Measurements from ENCODE around the gene CNN2.

DNA sequence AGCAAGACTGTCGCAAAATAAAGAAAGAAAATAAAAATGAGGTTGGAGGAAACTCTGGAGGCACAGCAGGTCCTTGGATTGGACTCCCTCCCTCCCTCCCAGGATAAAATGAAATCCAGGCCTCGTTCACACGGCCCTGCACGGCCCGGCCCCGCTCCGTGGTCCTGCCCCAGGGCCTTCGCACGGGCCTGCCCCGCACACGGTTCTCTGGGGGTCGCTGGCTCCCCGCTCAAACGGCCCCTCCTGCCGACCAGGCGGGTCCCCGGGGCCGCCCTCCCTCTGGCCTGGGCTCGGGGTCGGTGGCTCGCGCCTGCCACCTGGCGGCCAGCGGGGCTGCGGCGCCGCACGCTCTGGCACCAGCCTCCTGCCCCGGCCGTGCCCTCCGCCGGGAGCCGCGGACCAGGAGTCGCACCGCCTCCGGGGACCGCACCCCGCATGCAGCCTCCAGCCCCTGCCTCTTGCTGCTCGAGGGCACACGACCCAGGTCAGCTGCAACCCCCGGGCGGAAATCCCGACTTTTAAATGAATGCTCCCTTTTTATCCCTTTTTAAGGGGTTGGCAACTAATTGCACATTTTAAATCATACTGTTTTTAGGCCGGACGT lies 43.7 kb upstream of the CNN2 start:
- TF ChIP-seq, protein P1, sequence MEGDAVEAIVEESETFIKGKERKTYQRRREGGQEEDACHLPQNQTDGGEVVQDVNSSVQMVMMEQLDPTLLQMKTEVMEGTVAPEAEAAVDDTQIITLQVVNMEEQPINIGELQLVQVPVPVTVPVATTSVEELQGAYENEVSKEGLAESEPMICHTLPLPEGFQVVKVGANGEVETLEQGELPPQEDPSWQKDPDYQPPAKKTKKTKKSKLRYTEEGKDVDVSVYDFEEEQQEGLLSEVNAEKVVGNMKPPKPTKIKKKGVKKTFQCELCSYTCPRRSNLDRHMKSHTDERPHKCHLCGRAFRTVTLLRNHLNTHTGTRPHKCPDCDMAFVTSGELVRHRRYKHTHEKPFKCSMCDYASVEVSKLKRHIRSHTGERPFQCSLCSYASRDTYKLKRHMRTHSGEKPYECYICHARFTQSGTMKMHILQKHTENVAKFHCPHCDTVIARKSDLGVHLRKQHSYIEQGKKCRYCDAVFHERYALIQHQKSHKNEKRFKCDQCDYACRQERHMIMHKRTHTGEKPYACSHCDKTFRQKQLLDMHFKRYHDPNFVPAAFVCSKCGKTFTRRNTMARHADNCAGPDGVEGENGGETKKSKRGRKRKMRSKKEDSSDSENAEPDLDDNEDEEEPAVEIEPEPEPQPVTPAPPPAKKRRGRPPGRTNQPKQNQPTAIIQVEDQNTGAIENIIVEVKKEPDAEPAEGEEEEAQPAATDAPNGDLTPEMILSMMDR (IDR thresholded peaks at IDR 0.05; ENCODE audit: borderline replicate concordance, extremely low read depth, low read length, poor library complexity, severe bottlenecking) = peak; percentile 96
- no peak for TF ChIP-seq EZH2 (IDR thresholded peaks at IDR 0.05; ENCODE audit: borderline replicate concordance, low read depth, low read length, severe bottlenecking)

Data from DND-41 (cell line).